Esophagus muscularis mucosa (tissue), 4 donors: ENCODE results near the gene MBD6. TPM values are rescaled to one million over a fixed set of nuclear protein-coding genes. Genes with fewer than 3 reads are reported as not detected.

ENCODE experiments used
- DNase-seq: peaks from one replicate; pipeline ENCODE4 v3.0.0-alpha.2; 2017; ENCODE audit errors: extremely low spot score
- H3K27ac ChIP-seq, 4 donors: fragments of 200-600 bp; sonication (generic); replicated peaks in 1 of 4; 1 replicate in 3 of 4; 2 replicates in 1 of 4; pipeline ENCODE4 v1.5.1; 2016 to 2019; ENCODE audit warnings: mild to moderate bottlenecking in 1 of 4
- H3K27me3 ChIP-seq, 4 donors: fragments of 200-600 bp; sonication (generic); one replicate each; pipeline versions ENCODE4 v1.5.1 to v1.6.0; 2016 to 2019
- H3K36me3 ChIP-seq, 4 donors: fragments of 200-600 bp; sonication (generic); one replicate each; pipeline ENCODE4 v1.5.1; 2016 to 2019
- H3K4me1 ChIP-seq, 4 donors: fragments of 200-600 bp; sonication (generic); one replicate each; pipeline ENCODE4 v1.5.1; 2016 to 2019
- H3K4me3 ChIP-seq, 4 donors: fragments of 200-600 bp; sonication (generic); 1 replicate in 2 of 4; 2 replicates in 2 of 4; pipeline ENCODE4 v1.5.1; 2016 to 2019; ENCODE audit warnings: mild to moderate bottlenecking in 4 of 4, moderate library complexity in 1 of 4
- H3K9me3 ChIP-seq, 4 donors: fragments of 200-600 bp; sonication (generic); 1 replicate in 3 of 4; 2 replicates in 1 of 4; pipeline ENCODE4 v1.5.1; 2016 to 2019
- EP300 ChIP-seq: sonication (generic); formaldehyde crosslinking; IDR thresholded peaks from one replicate; pipeline ENCODE4 v1.6.1; 2017; ENCODE audit warnings: antibody characterized with exemption
- POLR2A ChIP-seq: fragments of 450-650 bp; IDR thresholded peaks from one replicate; pipeline ENCODE4 v1.6.1; 2017; ENCODE audit warnings: antibody characterized with exemption, moderate library complexity, mild to moderate bottlenecking, low read depth
- POLR2AphosphoS5 ChIP-seq, 2 donors: sonication (generic); formaldehyde crosslinking; IDR thresholded peaks; one replicate each; pipeline ENCODE4 v1.6.1; 2017; ENCODE audit warnings: antibody characterized with exemption in 2 of 2
- WGBS: methylation state at CpG from one replicate; pipeline ENCODE4 v1.1.5; 2018; 5-methylcytosine and 5-hydroxymethylcytosine counted together
- intact Hi-C: fragments of 100-400 bp; cut with DNase I; formaldehyde crosslinking; loops from one replicate; pipeline ENCODE4 v1.15.1; 2023
- total RNA-seq, 4 donors: library from RNA; depleted of rRNA; stranded (reverse); fragments of >200 nt; gene quantifications; one replicate each; pipeline versions ENCODE4 v1.1.0 to v1.2.1, GENCODE V29; 2016
- TF ChIP-seq, protein P1 (sequence below), 3 experiments: fragments of 200-600 bp in 2 of 3; fragments of 450-650 bp in 1 of 3; sonication (generic) in 2 of 3; IDR thresholded peaks; one replicate each; pipeline ENCODE4 v1.5.1; 2017 to 2019; ENCODE audit warnings: antibody characterized with exemption in 3 of 3, mild to moderate bottlenecking in 2 of 3, moderate library complexity in 1 of 3

MBD6 gene
- total RNA-seq, 4 donors from 2014 or later = 13.8 to 19.9 (median 16.9) TPM

DNA sequence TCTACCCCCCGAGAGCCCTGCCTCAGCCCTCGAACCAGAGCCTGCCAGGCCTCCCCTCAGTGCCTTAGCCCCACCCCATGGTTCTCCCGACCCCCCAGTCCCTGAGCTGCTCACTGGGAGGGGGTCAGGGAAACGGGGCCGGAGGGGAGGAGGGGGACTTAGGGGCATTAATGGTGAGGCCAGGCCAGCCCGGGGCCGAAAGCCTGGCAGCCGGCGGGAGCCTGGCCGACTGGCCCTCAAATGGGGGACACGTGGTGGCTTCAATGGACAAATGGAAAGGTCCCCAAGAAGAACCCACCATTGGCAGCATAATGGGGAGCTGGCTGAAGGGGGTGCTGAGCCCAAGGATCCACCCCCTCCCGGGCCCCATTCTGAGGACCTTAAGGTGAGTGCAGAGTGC is 5.6 kb downstream of the MBD6 start:
- Histone ChIP-seq H3K9me3 (no peaks in the 10 kb centered on the region), H3K27me3 (no peaks in the 10 kb centered on the region), H3K4me3 (no peak overlapping the region), H3K4me1 (peaks cover 18 to 48% (median 32%) of the 10 kb centered on the region in 4 donors), H3K36me3 (peaks cover 67 to 93% (median 91%) of the 10 kb centered on the region in 4 donors), H3K27ac (no peak overlapping the region)
- no peak for DNase-seq
- intact Hi-C loops = no loop called here
- TF ChIP-seq, protein P1, sequence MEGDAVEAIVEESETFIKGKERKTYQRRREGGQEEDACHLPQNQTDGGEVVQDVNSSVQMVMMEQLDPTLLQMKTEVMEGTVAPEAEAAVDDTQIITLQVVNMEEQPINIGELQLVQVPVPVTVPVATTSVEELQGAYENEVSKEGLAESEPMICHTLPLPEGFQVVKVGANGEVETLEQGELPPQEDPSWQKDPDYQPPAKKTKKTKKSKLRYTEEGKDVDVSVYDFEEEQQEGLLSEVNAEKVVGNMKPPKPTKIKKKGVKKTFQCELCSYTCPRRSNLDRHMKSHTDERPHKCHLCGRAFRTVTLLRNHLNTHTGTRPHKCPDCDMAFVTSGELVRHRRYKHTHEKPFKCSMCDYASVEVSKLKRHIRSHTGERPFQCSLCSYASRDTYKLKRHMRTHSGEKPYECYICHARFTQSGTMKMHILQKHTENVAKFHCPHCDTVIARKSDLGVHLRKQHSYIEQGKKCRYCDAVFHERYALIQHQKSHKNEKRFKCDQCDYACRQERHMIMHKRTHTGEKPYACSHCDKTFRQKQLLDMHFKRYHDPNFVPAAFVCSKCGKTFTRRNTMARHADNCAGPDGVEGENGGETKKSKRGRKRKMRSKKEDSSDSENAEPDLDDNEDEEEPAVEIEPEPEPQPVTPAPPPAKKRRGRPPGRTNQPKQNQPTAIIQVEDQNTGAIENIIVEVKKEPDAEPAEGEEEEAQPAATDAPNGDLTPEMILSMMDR (IDR thresholded peaks at IDR 0.05) = no peak
- TF ChIP-seq POLR2A (no peak), POLR2AphosphoS5 (IDR thresholded peaks at IDR 0.05) (no peak), EP300 (no peak)
- 80% methylated on average over 11 of the region's 12 CpGs for WGBS

DNA sequence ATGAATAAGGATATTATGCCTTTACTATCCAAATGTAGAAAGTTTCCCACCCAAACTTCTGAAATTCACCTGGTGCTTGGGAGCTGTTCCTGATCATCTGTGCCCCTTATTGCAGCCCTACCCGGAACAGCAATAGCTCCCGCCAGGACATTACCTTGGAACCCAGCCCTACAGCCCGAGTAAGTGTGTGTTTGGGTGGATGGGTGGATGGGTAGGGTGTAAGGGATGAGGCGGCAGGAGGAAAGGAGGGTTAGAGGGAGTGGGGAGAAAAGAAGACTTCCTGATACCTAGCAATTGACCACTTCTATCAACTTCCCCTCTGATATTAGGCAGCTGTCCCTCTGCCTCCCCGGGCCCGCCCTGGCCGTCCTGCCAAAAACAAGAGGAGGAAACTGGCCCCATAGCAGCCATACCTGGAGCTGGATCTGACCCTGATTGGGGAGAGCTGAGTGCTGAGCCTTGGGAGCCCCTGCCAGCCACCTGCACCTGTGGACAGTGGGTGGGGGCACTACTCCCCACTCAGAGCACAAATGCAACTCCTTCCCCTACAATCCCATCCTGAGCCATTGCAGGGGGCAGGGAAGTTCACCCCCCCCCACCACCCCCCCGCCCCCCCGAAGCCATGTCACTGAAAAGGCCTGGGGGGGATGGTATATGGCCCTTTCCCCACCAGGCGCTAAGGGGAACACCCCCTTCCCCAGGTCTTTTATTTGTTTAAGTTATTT is 6.4 kb downstream of the MBD6 start:
- Histone ChIP-seq H3K27me3 (no peaks in the 10 kb centered on the region), H3K4me1 (peaks cover 11 to 41% (median 24%) of the 10 kb centered on the region in 4 donors), H3K27ac (peak overlapping the region in 1 of 4 donors; percentile 14), H3K9me3 (no peaks in the 10 kb centered on the region), H3K36me3 (peaks cover 73 to 100% (median 99%) of the 10 kb centered on the region in 4 donors), H3K4me3 (no peak overlapping the region)
- DNase-seq = no peak
- TF ChIP-seq EP300 = no peak
- TF ChIP-seq, protein P1 (IDR thresholded peaks at IDR 0.05) = no peak
- intact Hi-C loops = no loop called here
- WGBS = 73% methylated on average over 9 of the region's 10 CpGs

GRCh38 chr12:57529831-57530230 is 7.2 kb downstream of the MBD6 start:
- H3K4me1 ChIP-seq = peaks cover 3 to 32% (median 15%) of the 10 kb centered on the region in 4 donors
- no peaks in the 10 kb centered on the region for H3K9me3 ChIP-seq
- intact Hi-C loops = no loop called here
- H3K4me3 ChIP-seq = no peak overlapping the region
- TF ChIP-seq POLR2AphosphoS5 (IDR thresholded peaks at IDR 0.05) = no peak
- TF ChIP-seq, protein P1 (IDR thresholded peaks at IDR 0.05) = no peak
- no peak for TF ChIP-seq EP300
- TF ChIP-seq POLR2A = no peak
- H3K36me3 ChIP-seq = peaks cover 81 to 100% (median 99%) of the 10 kb centered on the region in 4 donors
- H3K27me3 ChIP-seq = no peaks in the 10 kb centered on the region
- H3K27ac ChIP-seq = peak overlapping the region in 1 of 4 donors; percentile 14
- DNase-seq = no peak
- 72% methylated on average over 6 of the region's 6 CpGs for WGBS

DNA sequence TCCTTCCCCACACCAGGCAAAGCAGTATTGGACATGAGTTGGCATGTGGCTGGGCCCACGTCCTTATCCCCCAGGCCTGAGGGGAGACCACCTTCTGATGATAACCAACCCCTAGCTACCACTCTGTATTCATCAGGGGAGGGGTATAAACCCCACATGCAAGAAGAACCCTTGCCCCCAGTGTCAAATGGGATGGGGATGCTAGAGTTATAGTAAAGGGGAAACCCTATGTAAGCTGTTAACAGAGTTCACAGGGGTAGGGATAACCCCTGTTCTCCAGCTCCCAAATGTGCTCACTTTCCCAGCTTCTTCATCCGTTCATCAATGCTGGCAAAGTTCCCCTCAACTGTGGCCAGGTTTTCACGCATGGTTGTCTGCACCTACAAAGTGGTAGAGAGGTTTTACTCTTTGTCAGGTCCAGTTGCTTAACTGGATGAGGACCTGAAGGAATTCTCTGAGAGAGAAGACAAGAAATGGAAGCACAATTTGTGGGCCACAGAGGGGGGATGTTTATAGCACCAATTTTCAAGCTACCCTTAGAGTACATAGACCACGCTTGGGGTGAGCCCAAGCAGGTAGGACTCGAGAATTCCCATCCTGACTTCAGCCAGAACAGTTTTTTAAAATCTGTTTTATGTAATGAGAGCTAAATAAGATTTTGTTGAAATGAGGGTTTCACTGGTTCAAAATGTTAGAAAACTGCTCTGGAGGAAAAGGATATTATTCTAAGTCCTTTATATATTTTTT is 7.9 kb downstream of the MBD6 start:
- TF ChIP-seq POLR2AphosphoS5 (IDR thresholded peaks at IDR 0.05) (no peak), EP300 (no peak), POLR2A (no peak)
- TF ChIP-seq, protein P1 (IDR thresholded peaks at IDR 0.05) = no peak
- Histone ChIP-seq H3K9me3 (no peaks in the 10 kb centered on the region), H3K27ac (peak overlapping the region in 2 of 4 donors; percentile 14), H3K27me3 (no peaks in the 10 kb centered on the region), H3K36me3 (peaks cover 83 to 100% (median 99%) of the 10 kb centered on the region in 4 donors), H3K4me3 (no peak overlapping the region), H3K4me1 (peaks cover 0 to 25% (median 8%) of the 10 kb centered on the region in 4 donors)
- intact Hi-C loops = no loop called here
- DNase-seq = no peak
- WGBS = 74% methylated on average over 5 of the region's 5 CpGs
